Liver (tissue), 9 donors: ENCODE measurements around the gene PAXX. TPM values are rescaled to one million over a fixed set of nuclear protein-coding genes. Genes with fewer than 3 reads are reported as not detected.

Experiments used
- DNase-seq: peaks from one replicate; pipeline ENCODE4 v3.0.0-alpha.2; 2017; ENCODE audit warnings: low spot score
- H3K27ac ChIP-seq, 2 donors: one replicate each; pipeline ENCODE4 v1.7.0; 2013; ENCODE audit warnings: inconsistent platforms in 2 of 2, low read length in 2 of 2, control low read depth in 1 of 2, low read depth in 1 of 2, mild to moderate bottlenecking in 1 of 2
- H3K27me3 ChIP-seq, 4 donors: one replicate each; pipeline versions ENCODE4 v1.6.1 to v1.7.0; 2013; ENCODE audit warnings: low read length in 3 of 4, inconsistent platforms in 1 of 4, mild to moderate bottlenecking in 1 of 4, moderate library complexity in 1 of 4; ENCODE audit not compliant: control insufficient read depth in 4 of 4, insufficient read depth in 4 of 4
- H3K36me3 ChIP-seq, 4 donors: one replicate each; pipeline versions ENCODE4 v1.6.1 to v1.7.0; 2013; ENCODE audit warnings: low read length in 3 of 4, mild to moderate bottlenecking in 3 of 4, low read depth in 1 of 4, moderate library complexity in 1 of 4; ENCODE audit not compliant: control insufficient read depth in 4 of 4, insufficient read depth in 3 of 4
- H3K4me1 ChIP-seq, 4 donors: one replicate each; pipeline versions ENCODE4 v1.6.1 to v1.7.0; 2013; ENCODE audit warnings: low read length in 3 of 4, mild to moderate bottlenecking in 3 of 4, moderate library complexity in 1 of 4; ENCODE audit not compliant: control insufficient read depth in 4 of 4, insufficient read depth in 4 of 4
- H3K4me3 ChIP-seq, 3 donors: one replicate each; pipeline versions ENCODE4 v1.6.1 to v1.7.0; 2013; ENCODE audit warnings: low read length in 3 of 3, control low read depth in 1 of 3, low read depth in 1 of 3, mild to moderate bottlenecking in 1 of 3
- H3K9ac ChIP-seq, 2 donors: one replicate each; pipeline ENCODE4 v1.7.0; 2013; ENCODE audit warnings: low read length in 2 of 2, mild to moderate bottlenecking in 2 of 2, moderate library complexity in 2 of 2, control low read depth in 1 of 2, low read depth in 1 of 2
- H3K9me3 ChIP-seq, 4 donors: one replicate each; pipeline versions ENCODE4 v1.6.1 to v1.7.0; 2013; ENCODE audit warnings: low read length in 3 of 4; ENCODE audit not compliant: control insufficient read depth in 4 of 4
- ATF3 ChIP-seq: IDR thresholded peaks from 2 replicates; pipeline ENCODE4 v1.6.1; 2016; ENCODE audit warnings: antibody characterized with exemption
- CTCF ChIP-seq: fragments of 150-350 bp; IDR thresholded peaks from 2 replicates; pipeline ENCODE4 v1.5.1; 2017; ENCODE audit warnings: improper control_type of control experiment, low read depth, low read length; ENCODE audit not compliant: missing input control
- EGR1 ChIP-seq, 2 donors: IDR thresholded peaks; 2 replicates each; pipeline ENCODE4 v1.6.1; 2016 to 2018; ENCODE audit warnings: antibody characterized with exemption in 2 of 2, low read depth in 2 of 2
- FOXA1 ChIP-seq: IDR thresholded peaks from 2 replicates; pipeline ENCODE4 v1.6.1; 2016; ENCODE audit warnings: antibody characterized with exemption
- FOXA2 ChIP-seq: IDR thresholded peaks from 2 replicates; pipeline ENCODE4 v1.6.1; 2016; ENCODE audit warnings: antibody characterized with exemption
- GABPA ChIP-seq, 2 donors: IDR thresholded peaks in 1 of 2; conservative IDR thresholded peaks in 1 of 2; 2 replicates each; pipeline ENCODE4 v1.6.1; 2016; ENCODE audit warnings: antibody characterized with exemption in 2 of 2, mild to moderate bottlenecking in 1 of 2, moderate library complexity in 1 of 2
- HNF4A ChIP-seq, 2 donors: conservative IDR thresholded peaks; 2 replicates each; pipeline ENCODE4 v1.6.1; 2016; ENCODE audit warnings: antibody characterized with exemption in 2 of 2, mild to moderate bottlenecking in 2 of 2
- HNF4G ChIP-seq: IDR thresholded peaks from 2 replicates; pipeline ENCODE4 v1.6.1; 2016; ENCODE audit warnings: antibody characterized with exemption
- JUND ChIP-seq, 2 donors: IDR thresholded peaks; 2 replicates each; pipeline ENCODE4 v1.6.1; 2016; ENCODE audit warnings: antibody characterized with exemption in 2 of 2
- MAX ChIP-seq: IDR thresholded peaks from 2 replicates; pipeline ENCODE4 v1.6.1; 2016; ENCODE audit warnings: antibody characterized with exemption
- NR2F2 ChIP-seq: IDR thresholded peaks from 2 replicates; pipeline ENCODE4 v1.6.1; 2016; ENCODE audit warnings: antibody characterized with exemption
- RAD21 ChIP-seq, 2 donors: IDR thresholded peaks; 2 replicates each; pipeline ENCODE4 v1.6.1; 2016; ENCODE audit warnings: antibody characterized with exemption in 2 of 2, mild to moderate bottlenecking in 2 of 2
- REST ChIP-seq: IDR thresholded peaks from 2 replicates; pipeline ENCODE4 v1.6.1; 2016; ENCODE audit warnings: antibody characterized with exemption, mild to moderate bottlenecking
- RXRA ChIP-seq, 2 donors: IDR thresholded peaks; 2 replicates each; pipeline ENCODE4 v1.6.1; 2017 to 2018; ENCODE audit warnings: antibody characterized with exemption in 2 of 2, mild to moderate bottlenecking in 1 of 2
- SP1 ChIP-seq: IDR thresholded peaks from 2 replicates; pipeline ENCODE4 v1.6.1; 2018; ENCODE audit warnings: antibody characterized with exemption, mild to moderate bottlenecking
- TAF1 ChIP-seq: conservative IDR thresholded peaks from 2 replicates; pipeline ENCODE4 v1.6.1; 2016; ENCODE audit warnings: antibody characterized with exemption, mild to moderate bottlenecking
- YY1 ChIP-seq: IDR thresholded peaks from 2 replicates; pipeline ENCODE4 v1.6.1; 2016; ENCODE audit warnings: antibody characterized with exemption, mild to moderate bottlenecking
- WGBS: extraction: QIAGEN DNeasy Blood & Tissue Kit; methylation state at CpG from one replicate; pipeline ENCODE4 v1.1.7; 2013; 5-methylcytosine and 5-hydroxymethylcytosine counted together
- polyA plus RNA-seq, 2 donors: library from polyadenylated mRNA; stranded (reverse) in 1 of 2; unstranded in 1 of 2; fragments of 200-250 nt in 1 of 2; fragments of >200 nt in 1 of 2; fragmentation: Nextera tagmentation in 1 of 2; extraction: Ambion mirVana in 1 of 2; gene quantifications; one replicate each; pipeline versions ENCODE4 v1.2.1 to v1.2.3, GENCODE V29; 2013 to 2015
- total RNA-seq, 2 donors: library from RNA; depleted of rRNA; stranded (reverse); fragments of >200 nt; gene quantifications; one replicate each; pipeline ENCODE4 v1.2.3, GENCODE V29; 2014
- TF ChIP-seq, protein P1 (sequence below): IDR thresholded peaks from 2 replicates; pipeline ENCODE4 v1.6.1; 2016; ENCODE audit warnings: antibody characterized with exemption
- donor health status: healthy.
- donor health status: healthy.
- donor health status: healthy.
- donor health status: healthy.
- donor health status: healthy.

PAXX gene
- total and polyA plus RNA-seq, 4 donors, result 7.3 to 34.1 (median 19.2) TPM

DNA sequence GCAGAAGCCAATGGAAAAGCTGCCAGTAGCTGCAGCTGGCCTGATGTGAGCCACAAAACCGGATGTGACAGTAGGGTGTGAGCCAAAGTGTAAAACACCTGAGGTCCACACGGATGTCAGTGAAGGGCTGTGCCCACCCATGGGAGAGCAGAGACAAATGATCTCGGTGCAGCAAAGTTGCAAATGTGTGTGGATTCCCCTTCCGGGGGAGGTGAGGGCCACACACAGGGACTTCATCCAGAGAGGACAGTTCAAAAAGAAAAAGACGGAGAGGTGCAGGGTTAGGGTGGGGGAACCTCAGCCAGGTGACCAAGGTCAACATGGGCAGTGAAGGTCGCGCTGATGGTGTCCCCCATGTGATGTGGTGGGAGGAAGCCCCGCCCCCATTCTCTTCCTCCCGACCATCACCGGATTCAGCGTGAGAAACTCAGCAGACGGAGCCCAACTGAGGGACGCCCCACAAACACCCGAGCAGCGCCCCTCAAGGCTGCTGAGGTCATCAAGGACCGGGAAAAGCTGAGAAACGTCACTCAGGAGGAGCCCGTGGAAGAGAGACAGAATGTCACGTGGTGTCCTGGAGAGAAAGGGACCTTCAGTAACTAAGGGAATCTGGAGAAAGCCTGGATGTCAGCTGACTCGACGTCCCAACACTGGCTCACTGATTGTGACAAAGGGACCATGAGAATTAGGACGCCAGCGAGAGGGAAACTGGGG, 26.3 kb upstream of the PAXX start:
- 28% methylated on average over 23 of the region's 23 CpGs for WGBS
- peaks cover 0 to 2% (median 0%) of the 10 kb centered on the region in 4 donors for H3K4me1 ChIP-seq
- H3K9me3 ChIP-seq, result no peaks in the 10 kb centered on the region

DNA sequence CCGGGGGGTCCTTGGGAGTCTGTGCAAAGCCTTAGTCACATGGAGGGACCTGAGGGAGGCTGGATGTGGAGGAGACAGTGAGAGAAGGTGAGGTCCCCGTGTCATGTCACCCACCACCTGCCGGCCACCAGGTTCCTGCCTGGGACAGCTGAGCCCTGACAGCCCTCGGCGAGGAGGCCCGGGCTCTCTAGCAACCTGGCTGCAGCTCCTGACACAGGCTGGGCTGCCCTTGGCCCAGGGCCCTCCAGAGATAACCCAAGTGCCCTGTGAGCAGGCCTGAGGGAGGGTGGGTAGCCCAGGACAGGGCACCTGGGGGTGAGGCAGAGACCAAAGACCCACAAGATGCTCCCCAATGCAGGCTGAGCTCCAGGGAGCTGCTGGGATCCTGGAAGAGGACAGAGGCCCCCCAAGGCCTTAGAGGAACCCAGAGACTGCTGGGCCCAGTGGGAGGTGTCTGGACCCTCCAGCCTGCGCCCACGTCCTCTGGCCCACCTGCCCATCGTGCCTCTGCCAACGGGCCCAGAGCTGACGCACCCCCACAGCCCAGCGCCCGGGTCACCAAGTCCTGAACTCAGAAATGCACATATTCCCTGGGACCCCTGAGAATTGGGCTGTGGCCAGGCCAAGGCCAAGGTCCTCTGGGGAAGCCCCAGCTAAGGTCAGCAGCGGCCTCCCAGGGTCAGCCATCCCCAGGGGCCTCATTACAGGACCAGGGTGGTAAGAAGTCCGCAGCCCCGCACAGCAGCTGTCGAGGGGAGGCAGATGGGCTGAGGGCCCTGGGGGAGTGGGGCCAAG, 23.7 kb upstream of the PAXX start:
- H3K27ac ChIP-seq, result no peak overlapping the region
- 81% methylated on average over 17 of the region's 17 CpGs for WGBS
- H3K4me3 ChIP-seq, result no peak overlapping the region
- no peaks in the 10 kb centered on the region for H3K27me3 ChIP-seq
- no peak for TF ChIP-seq NR2F2
- TF ChIP-seq GABPA (IDR thresholded peaks at IDR 0.05 in 1 of 2, conservative IDR thresholded peaks at IDR 0.05 in 1 of 2), result no peak
- no peak for TF ChIP-seq RAD21 (IDR thresholded peaks at IDR 0.05)
- no peak for TF ChIP-seq YY1
- no peak for TF ChIP-seq CTCF
- TF ChIP-seq ATF3, result no peak
- no peak for TF ChIP-seq HNF4A (conservative IDR thresholded peaks at IDR 0.05)
- no peak for TF ChIP-seq FOXA1
- TF ChIP-seq HNF4G, result no peak
- no peak for TF ChIP-seq MAX
- TF ChIP-seq JUND (IDR thresholded peaks at IDR 0.05), result no peak
- no peak for TF ChIP-seq TAF1
- no peak for TF ChIP-seq RXRA (IDR thresholded peaks at IDR 0.05)
- TF ChIP-seq EGR1 (IDR thresholded peaks at IDR 0.05; ENCODE audit: low read depth in 2 of 2), result no peak
- no peak for TF ChIP-seq REST
- TF ChIP-seq, protein P1, sequence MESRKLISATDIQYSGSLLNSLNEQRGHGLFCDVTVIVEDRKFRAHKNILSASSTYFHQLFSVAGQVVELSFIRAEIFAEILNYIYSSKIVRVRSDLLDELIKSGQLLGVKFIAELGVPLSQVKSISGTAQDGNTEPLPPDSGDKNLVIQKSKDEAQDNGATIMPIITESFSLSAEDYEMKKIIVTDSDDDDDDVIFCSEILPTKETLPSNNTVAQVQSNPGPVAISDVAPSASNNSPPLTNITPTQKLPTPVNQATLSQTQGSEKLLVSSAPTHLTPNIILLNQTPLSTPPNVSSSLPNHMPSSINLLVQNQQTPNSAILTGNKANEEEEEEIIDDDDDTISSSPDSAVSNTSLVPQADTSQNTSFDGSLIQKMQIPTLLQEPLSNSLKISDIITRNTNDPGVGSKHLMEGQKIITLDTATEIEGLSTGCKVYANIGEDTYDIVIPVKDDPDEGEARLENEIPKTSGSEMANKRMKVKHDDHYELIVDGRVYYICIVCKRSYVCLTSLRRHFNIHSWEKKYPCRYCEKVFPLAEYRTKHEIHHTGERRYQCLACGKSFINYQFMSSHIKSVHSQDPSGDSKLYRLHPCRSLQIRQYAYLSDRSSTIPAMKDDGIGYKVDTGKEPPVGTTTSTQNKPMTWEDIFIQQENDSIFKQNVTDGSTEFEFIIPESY, result no peak
- TF ChIP-seq SP1, result no peak
- no peak for TF ChIP-seq FOXA2
- peaks cover 0 to 2% (median 0%) of the 10 kb centered on the region in 4 donors for H3K4me1 ChIP-seq
- H3K9me3 ChIP-seq, result no peaks in the 10 kb centered on the region
- no peak for DNase-seq
- H3K36me3 ChIP-seq, result no peaks in the 10 kb centered on the region
- no peak overlapping the region for H3K9ac ChIP-seq

More for the DNA sequence above, 26.3 kb upstream of the PAXX start:
- no peak for DNase-seq
- Histone ChIP-seq H3K27ac (no peak overlapping the region), H3K27me3 (no peaks in the 10 kb centered on the region), H3K4me3 (no peak overlapping the region), H3K36me3 (no peaks in the 10 kb centered on the region), H3K9ac (no peak overlapping the region)
- TF ChIP-seq JUND (IDR thresholded peaks at IDR 0.05) (no peak), SP1 (no peak), EGR1 (IDR thresholded peaks at IDR 0.05; ENCODE audit: low read depth in 2 of 2) (no peak)
